IMR-90 (cell line): Measurements from ENCODE around the gene TRIM26. TPM values are rescaled to one million over a fixed set of nuclear protein-coding genes. Genes with fewer than 3 reads are reported as not detected.

Source experiments
- ATAC-seq: fragments of 200-7000 bp; cut with Tn5 transposase; 2 replicates; pipeline ENCODE4 v1.9.1; 2020; ENCODE audit warnings: low read depth, mild to moderate bottlenecking, moderate library complexity
- BruUV-seq: library from RNA; stranded (reverse); fragments of 400-500 nt; replicated peaks from 2 replicates; lab custom pipeline; 2021; lab: Mats Ljungman, UMichigan
- CTCF ChIA-PET: fragments of 300-600 bp; formaldehyde crosslinking; extraction: SDS; loops from one replicate; lab custom pipeline; 2021; ENCODE audit warnings: antibody characterized with exemption; lab: Yijun Ruan, JAX
- POLR2A ChIA-PET: fragments of 300-600 bp; sonication (Branson Sonifier 250); formaldehyde crosslinking; loops from one replicate; lab custom pipeline; 2022; ENCODE audit warnings: antibody characterized with exemption; ENCODE audit not compliant: unreplicated experiment; lab: Charles Lee
- DNase-seq: peaks from one replicate; pipeline ENCODE4 v3.0.0; 2013
- H2AFZ ChIP-seq: replicated peaks from 2 replicates; pipeline ENCODE3; 2013; ENCODE audit warnings: low read length, mild to moderate bottlenecking; ENCODE audit not compliant: poor library complexity
- H2AK5ac ChIP-seq: 2 replicates; pipeline ENCODE4 v1.6.1; 2013; ENCODE audit warnings: low read depth, low read length, inconsistent platforms
- H2AK9ac ChIP-seq: replicated peaks from 2 replicates; pipeline ENCODE3; 2013; ENCODE audit warnings: mild to moderate bottlenecking, low read depth, low read length, moderate library complexity; ENCODE audit not compliant: poor library complexity
- H2BK120ac ChIP-seq: 2 replicates; pipeline ENCODE4 v1.6.1; 2013; ENCODE audit warnings: low read depth, low read length, inconsistent platforms
- H2BK15ac ChIP-seq: 3 replicates; pipeline ENCODE4 v1.6.1; 2013; ENCODE audit warnings: low read depth, low read length, inconsistent platforms
- H2BK20ac ChIP-seq: 2 replicates; pipeline ENCODE4 v1.6.1; 2013; ENCODE audit warnings: low read depth, mild to moderate bottlenecking, inconsistent platforms, low read length, moderate library complexity
- H2BK5ac ChIP-seq: 2 replicates; pipeline ENCODE4 v1.6.1; 2013; ENCODE audit warnings: mild to moderate bottlenecking, low read depth, low read length, inconsistent platforms; ENCODE audit not compliant: poor library complexity, severe bottlenecking
- H3K14ac ChIP-seq: replicated peaks from 2 replicates; pipeline ENCODE4 v1.6.1; 2013; ENCODE audit warnings: low read depth, low read length, inconsistent platforms
- H3K18ac ChIP-seq: 2 replicates; pipeline ENCODE4 v1.6.1; 2013; ENCODE audit warnings: low read depth, low read length, control low read depth
- H3K23ac ChIP-seq: 2 replicates; pipeline ENCODE4 v1.6.1; 2013; ENCODE audit warnings: low read depth, low read length, inconsistent platforms
- H3K27ac ChIP-seq: 2 replicates; pipeline ENCODE4 v1.5.1; 2013; ENCODE audit warnings: mild to moderate bottlenecking, control low read depth, low read length; ENCODE audit not compliant: insufficient read depth
- H3K27me3 ChIP-seq: 2 replicates; pipeline ENCODE4 v1.6.1; 2013; ENCODE audit warnings: low read length; ENCODE audit not compliant: control insufficient read depth, insufficient read depth
- H3K36me3 ChIP-seq: 2 replicates; pipeline ENCODE4 v1.6.1; 2013; ENCODE audit warnings: low read length, mixed read lengths; ENCODE audit not compliant: control insufficient read depth, insufficient read depth
- H3K4ac ChIP-seq: 2 replicates; pipeline ENCODE4 v1.6.1; 2013; ENCODE audit warnings: low read depth, low read length, inconsistent platforms
- H3K4me1 ChIP-seq: 2 replicates; pipeline ENCODE4 v1.6.1; 2013; ENCODE audit warnings: low read length, mixed read lengths; ENCODE audit not compliant: control insufficient read depth, insufficient read depth
- H3K4me2 ChIP-seq: 2 replicates; pipeline ENCODE4 v1.6.1; 2013; ENCODE audit warnings: low read depth, mild to moderate bottlenecking, control low read depth, low read length, moderate library complexity
- H3K4me3 ChIP-seq: 2 replicates; pipeline ENCODE4 v1.5.1; 2013; ENCODE audit warnings: low read depth, mild to moderate bottlenecking, control low read depth, low read length, moderate library complexity; ENCODE audit not compliant: insufficient read depth
- H3K56ac ChIP-seq: 2 replicates; pipeline ENCODE4 v1.6.1; 2013; ENCODE audit warnings: low read length, inconsistent platforms; ENCODE audit not compliant: insufficient read depth; ENCODE audit errors: extremely low read depth
- H3K79me1 ChIP-seq, 2 experiments: 2 replicates each; pipeline ENCODE4 v1.6.1; 2013; ENCODE audit warnings: low read length in 2 of 2, inconsistent platforms in 1 of 2, low read depth in 1 of 2
- H3K9ac ChIP-seq: 2 replicates; pipeline ENCODE4 v1.6.1; 2013; ENCODE audit warnings: low read depth, low read length, control low read depth
- H3K9me1 ChIP-seq: 2 replicates; pipeline ENCODE4 v1.6.1; 2013; ENCODE audit warnings: low read length, inconsistent platforms; ENCODE audit not compliant: insufficient read depth
- H3K9me3 ChIP-seq: 2 replicates; pipeline ENCODE4 v1.6.1; 2013; ENCODE audit warnings: low read length; ENCODE audit not compliant: control insufficient read depth, insufficient read depth
- H4K20me1 ChIP-seq: 2 replicates; pipeline ENCODE4 v1.6.1; 2013; ENCODE audit warnings: low read length, inconsistent platforms; ENCODE audit not compliant: insufficient read depth
- H4K5ac ChIP-seq: 2 replicates; pipeline ENCODE4 v1.6.1; 2013; ENCODE audit warnings: mild to moderate bottlenecking, low read depth, low read length, control low read depth
- H4K8ac ChIP-seq, 2 experiments: 2 replicates each; pipeline ENCODE4 v1.6.1; 2013; ENCODE audit warnings: low read depth in 2 of 2, low read length in 2 of 2, control low read depth in 1 of 2, inconsistent platforms in 1 of 2
- H4K91ac ChIP-seq: 2 replicates; pipeline ENCODE4 v1.6.1; 2013; ENCODE audit warnings: low read depth, low read length, inconsistent platforms; ENCODE audit not compliant: insufficient read depth
- BHLHE40 ChIP-seq: fragments of 150-350 bp; IDR thresholded peaks from 2 replicates; pipeline ENCODE4 v1.6.1; 2016; ENCODE audit warnings: mild to moderate bottlenecking, low read depth, low read length
- CEBPB ChIP-seq: IDR thresholded peaks from 2 replicates; pipeline ENCODE4 v1.6.1; 2012; ENCODE audit warnings: low read depth, low read length, improper control_type of control experiment
- ELK1 ChIP-seq: fragments of 150-350 bp; IDR thresholded peaks from 2 replicates; pipeline ENCODE4 v1.6.1; 2016; ENCODE audit warnings: low read depth, mild to moderate bottlenecking, low read length, moderate library complexity, borderline replicate concordance
- FOS ChIP-seq: fragments of 150-350 bp; IDR thresholded peaks from 2 replicates; pipeline ENCODE4 v1.6.1; 2016; ENCODE audit warnings: low read depth, low read length
- MAFK ChIP-seq: IDR thresholded peaks from 2 replicates; pipeline ENCODE4 v1.6.1; 2012; ENCODE audit warnings: low read depth, low read length, improper control_type of control experiment
- MAZ ChIP-seq: IDR thresholded peaks from 2 replicates; pipeline ENCODE4 v1.6.1; 2012; ENCODE audit warnings: low read depth, mild to moderate bottlenecking, low read length, improper control_type of control experiment, moderate library complexity, borderline replicate concordance
- MXI1 ChIP-seq: IDR thresholded peaks from 2 replicates; pipeline ENCODE4 v1.6.1; 2012; ENCODE audit warnings: low read depth, mild to moderate bottlenecking, low read length, moderate library complexity, borderline replicate concordance
- POLR2A ChIP-seq: IDR thresholded peaks from 2 replicates; pipeline ENCODE4 v1.6.1; 2012; ENCODE audit warnings: mild to moderate bottlenecking, low read depth, low read length
- RAD21 ChIP-seq: IDR thresholded peaks from 2 replicates; pipeline ENCODE4 v1.6.1; 2012; ENCODE audit warnings: low read length, improper control_type of control experiment
- RCOR1 ChIP-seq: IDR thresholded peaks from 2 replicates; pipeline ENCODE4 v1.6.1; 2012; ENCODE audit warnings: mild to moderate bottlenecking, low read length, improper control_type of control experiment; ENCODE audit not compliant: insufficient replicate concordance
- RFX5 ChIP-seq: IDR thresholded peaks from 2 replicates; pipeline ENCODE4 v1.8.0; 2012; ENCODE audit warnings: low read depth, mild to moderate bottlenecking, low read length, moderate library complexity
- SMC3 ChIP-seq: fragments of 150-350 bp; IDR thresholded peaks from 2 replicates; pipeline ENCODE4 v1.6.1; 2016; ENCODE audit warnings: low read depth, mild to moderate bottlenecking, antibody characterized with exemption, low read length, moderate library complexity
- USF2 ChIP-seq: fragments of 150-350 bp; IDR thresholded peaks from 2 replicates; pipeline ENCODE4 v1.6.1; 2017; ENCODE audit warnings: mild to moderate bottlenecking, antibody characterized with exemption, low read length, low read depth
- WGBS, 2 experiments: methylation state at CpG; one replicate each; pipeline versions ENCODE4 v1.1.5 to v1.1.7; 2013; ENCODE audit warnings: missing lambda C conversion rate in 2 of 2; ENCODE audit not compliant: insufficient read length in 1 of 2; ENCODE audit errors: extremely low coverage in 2 of 2; 5-methylcytosine and 5-hydroxymethylcytosine counted together
- dilution Hi-C: fragments of 300-500 bp; cut with HindIII; formaldehyde crosslinking; loops from one replicate; pipeline ENCODE4 v1.14.3; 2018; ENCODE audit warnings: low sequenced_read_pairs; ENCODE audit not compliant: unreplicated experiment
- in situ Hi-C: fragments of 300-500 bp; cut with MboI; formaldehyde crosslinking; loops from 3 replicates; pipeline ENCODE4 v1.14.3; 2019; ENCODE audit warnings: low sequenced_read_pairs, inconsistent platforms, mixed read lengths
- intact Hi-C: fragments of 100-400 bp; cut with micrococcal nuclease; formaldehyde crosslinking; loops from 2 replicates; pipeline ENCODE4 v1.10.0; 2022
- polyA plus RNA-seq, 3 experiments: library from polyadenylated mRNA; depleted of rRNA; stranded (reverse); fragments of >200 nt; gene quantifications; 2 replicates each; pipeline ENCODE4 v1.2.3, GENCODE V29; 2012; ENCODE audit warnings: low replicate concordance in 1 of 3
- total RNA-seq: library from RNA; depleted of rRNA; stranded (reverse); fragments of >200 nt; gene quantifications from 2 replicates; pipeline ENCODE4 v1.2.3, GENCODE V29; 2012

Gene TRIM26
- total and polyA plus RNA-seq, 2 of the 4 experiments (the other 2 are of a cell fraction), result 22.6 to 23.8 TPM

- TF ChIP-seq SMC3, result peak; percentile 53
- TF ChIP-seq MAZ, result no peak
- no peak for TF ChIP-seq POLR2A
- no peak for TF ChIP-seq MXI1
- TF ChIP-seq BHLHE40, result no peak
Observed at GRCh38 chr6:30169658-30170614, 43.3 kb downstream of the TRIM26 start (continued).

DNA sequence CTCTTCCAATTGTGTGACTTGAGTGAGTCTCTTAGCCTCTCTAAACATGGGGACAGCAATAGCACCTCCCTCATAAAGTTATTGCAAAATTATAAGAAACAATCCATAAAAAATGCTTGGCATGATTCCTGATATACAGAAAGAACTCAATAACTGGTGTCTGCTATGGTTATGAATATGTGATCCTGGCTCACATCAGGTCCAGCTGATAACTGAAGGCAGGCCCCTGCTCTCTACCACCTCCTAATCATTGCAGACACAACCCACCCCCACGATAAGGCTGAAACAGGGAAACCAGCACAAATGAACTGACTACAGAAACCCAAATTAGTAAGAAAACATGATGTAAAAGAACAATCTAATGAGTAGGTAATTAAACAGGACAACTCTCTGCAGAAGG is 44.5 kb downstream of the TRIM26 start:
- no peak overlapping the region for H4K91ac ChIP-seq
- in situ Hi-C loops (no loop called here), dilution Hi-C loops (no loop called here), intact Hi-C loops (no loop called here)
- H3K27ac ChIP-seq, result no peak overlapping the region
- no peak overlapping the region for H2AK9ac ChIP-seq
- H2AK5ac ChIP-seq, result no peak overlapping the region
- POLR2A ChIA-PET, result no interaction called here
- no peak overlapping the region for H2BK15ac ChIP-seq
- H3K9me1 ChIP-seq, result no peaks in the 10 kb centered on the region
- no peak overlapping the region for H4K8ac ChIP-seq
- H3K27me3 ChIP-seq, result peaks cover 59% of the 10 kb centered on the region
- H2BK120ac ChIP-seq, result no peak overlapping the region
- WGBS, 2 experiments, result no CpG with 5 or more reads among the region's 1 CpG
- no peaks in the 10 kb centered on the region for H4K20me1 ChIP-seq
- no peaks in the 10 kb centered on the region for H3K79me1 ChIP-seq
- H2AFZ ChIP-seq, result no peak overlapping the region
- no peak overlapping the region for H3K4me3 ChIP-seq
- H3K56ac ChIP-seq, result no peak overlapping the region
- no peaks in the 10 kb centered on the region for H3K4me1 ChIP-seq
- H4K5ac ChIP-seq, result no peak overlapping the region
- H3K36me3 ChIP-seq, result no peaks in the 10 kb centered on the region
- H3K18ac ChIP-seq, result no peak overlapping the region
- CTCF ChIA-PET, result no interaction called here
- H2BK5ac ChIP-seq, result no peak overlapping the region
- H3K23ac ChIP-seq, result no peak overlapping the region
- BruUV-seq, result no TSS peak
- no peak overlapping the region for H3K4me2 ChIP-seq
- no peak overlapping the region for H3K9ac ChIP-seq
- no peak overlapping the region for H2BK20ac ChIP-seq
- H3K4ac ChIP-seq, result no peak overlapping the region
- no peak overlapping the region for H3K14ac ChIP-seq
- H3K9me3 ChIP-seq, result no peaks in the 10 kb centered on the region
- DNase-seq (no peak), ATAC-seq (no peak)
- TF ChIP-seq BHLHE40 (no peak), SMC3 (no peak), CEBPB (no peak), MAFK (no peak), RCOR1 (no peak), USF2 (no peak), MXI1 (no peak), RAD21 (no peak), RFX5 (no peak), FOS (no peak), ELK1 (no peak), MAZ (no peak)
